ENCODE data around the gene ZNF396.

ZNF396 gene

DNA sequence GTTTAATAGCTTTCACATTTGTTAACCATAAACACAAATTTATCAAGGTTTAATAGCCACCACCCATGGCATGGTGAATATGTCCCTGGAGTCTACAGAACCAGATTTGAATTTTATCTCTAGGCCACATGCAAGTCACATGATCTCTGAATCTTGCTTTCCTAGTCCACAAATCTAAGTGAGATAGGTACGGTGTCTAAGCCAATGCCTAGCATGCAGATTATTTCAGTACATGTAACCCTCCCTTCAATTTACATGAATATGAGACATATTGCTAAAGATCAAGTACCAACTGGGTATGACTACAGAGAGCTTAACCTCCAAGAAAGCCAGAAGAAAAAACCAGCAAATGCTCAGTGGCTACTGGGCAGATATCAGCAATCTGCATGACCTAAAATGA lies 42.9 kb downstream of the ZNF396 start:
- no peak for DNase-seq

DNA sequence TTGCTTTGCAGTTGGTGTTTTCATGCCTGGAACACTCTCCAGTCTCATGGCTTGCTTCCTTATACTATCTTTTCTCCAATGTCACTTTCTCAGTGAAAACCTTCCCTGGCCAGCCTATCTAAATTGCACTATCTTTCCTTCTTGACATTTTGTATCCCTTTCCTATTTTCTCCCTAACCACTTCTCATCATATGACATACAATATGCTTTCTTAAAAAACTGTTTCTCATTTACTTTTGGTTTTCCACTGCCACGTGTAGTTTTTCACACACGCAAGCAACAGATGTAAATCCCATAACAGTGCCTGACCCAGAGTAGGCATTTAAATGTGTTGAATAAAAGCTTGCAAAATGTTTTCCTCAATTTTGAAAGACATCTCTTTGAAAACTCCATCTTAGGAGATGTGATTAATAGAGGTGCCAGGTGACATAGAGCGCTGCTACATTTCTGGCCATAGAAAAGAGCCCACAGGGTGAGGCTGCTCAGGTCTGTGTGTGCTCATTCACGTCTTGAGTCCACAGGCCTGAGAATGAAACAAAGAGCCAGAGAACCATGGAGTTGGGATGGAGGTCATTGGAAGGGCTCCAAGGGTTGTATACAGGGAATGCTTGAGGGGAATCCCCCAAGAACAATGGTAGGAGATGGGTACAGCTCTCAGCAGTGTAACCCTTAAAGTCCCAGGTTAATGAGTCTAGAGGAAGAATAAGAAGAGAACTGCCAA lies 45.6 kb downstream of the ZNF396 start:
- DNase-seq: no peak

DNA sequence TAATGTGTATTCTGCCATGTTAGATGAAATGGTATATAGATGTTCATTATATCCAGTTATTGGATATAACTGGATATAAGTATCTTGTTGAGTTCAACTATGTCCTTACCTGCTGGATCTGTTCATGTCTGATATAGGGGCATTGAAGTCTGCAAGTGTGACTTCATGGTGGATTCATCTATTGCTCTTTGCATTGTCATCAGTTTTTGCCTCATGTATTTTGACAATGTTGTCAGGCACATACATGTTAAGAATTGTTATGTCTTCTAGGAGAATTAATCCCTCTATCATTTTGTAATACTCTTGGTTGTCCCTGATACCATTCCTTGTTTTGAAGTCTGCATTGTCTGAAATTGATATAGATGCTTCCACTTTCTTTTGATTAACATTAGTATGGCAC lies 48.3 kb downstream of the ZNF396 start:
- no peak for DNase-seq

DNA sequence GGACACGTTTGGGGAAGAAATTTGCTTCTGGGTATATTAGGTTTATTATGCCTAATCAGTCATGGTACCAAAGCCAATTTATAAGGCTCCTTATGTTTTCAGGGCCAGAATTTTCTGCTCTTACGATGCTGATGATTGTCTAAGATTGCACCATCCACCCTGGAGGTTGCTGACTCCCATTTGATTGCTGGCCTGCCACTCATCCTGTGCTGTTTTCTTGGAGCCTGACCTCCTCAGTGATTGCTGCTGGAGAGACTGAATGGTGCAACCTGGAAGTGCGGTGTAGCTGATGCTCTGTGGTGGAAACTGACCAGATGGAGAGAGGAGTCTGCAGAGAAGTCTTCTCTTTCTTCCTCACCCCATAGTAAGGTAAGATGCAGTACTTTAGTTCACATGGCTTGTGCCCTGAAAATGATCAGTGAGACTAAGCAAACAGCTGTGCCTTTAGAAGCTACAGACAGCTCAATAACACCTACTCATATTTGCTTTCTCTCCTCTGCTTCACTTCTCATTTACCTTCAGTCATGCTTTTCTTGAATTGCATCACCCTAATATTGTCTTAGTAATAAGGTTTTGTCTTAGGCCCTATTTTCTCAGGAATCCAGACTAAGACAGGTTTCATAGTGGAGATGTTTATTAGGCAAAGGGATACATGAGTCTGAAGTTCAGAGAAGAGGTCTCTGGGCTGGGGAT lies 50.3 kb downstream of the ZNF396 start:
- DNase-seq: no peak

DNA sequence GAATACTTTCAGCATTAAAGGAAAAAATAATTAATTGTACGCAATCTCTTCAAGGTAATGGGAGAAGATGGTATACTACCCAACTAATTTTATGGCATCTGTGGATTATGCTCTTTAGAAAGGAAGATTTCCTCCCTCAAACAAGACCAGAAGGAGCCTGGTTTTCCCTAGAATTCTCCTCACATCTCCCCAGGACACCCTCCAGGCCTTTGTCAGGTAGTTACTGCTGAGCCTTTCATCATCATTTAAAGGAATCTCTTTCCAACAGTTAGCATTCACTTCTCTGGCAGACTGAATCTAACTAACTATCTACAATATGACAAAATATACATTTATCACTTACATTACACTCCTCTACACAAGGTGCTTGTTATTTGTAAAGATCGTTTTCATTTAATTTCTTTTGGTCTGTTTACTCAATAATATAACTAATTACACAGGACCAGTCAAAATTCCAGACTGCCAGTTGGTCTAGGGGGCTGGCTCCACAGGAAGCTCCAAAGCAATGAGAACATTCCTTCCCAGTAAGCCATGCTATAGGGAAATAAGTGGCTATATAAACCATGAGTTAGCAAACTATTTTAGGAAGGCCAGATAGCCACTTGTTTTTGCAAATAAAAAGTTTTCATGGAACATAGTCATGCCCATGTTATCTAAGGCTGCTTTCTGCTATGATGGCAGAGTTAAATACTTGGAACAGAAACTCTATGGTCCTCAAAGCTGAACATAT lies 52.0 kb downstream of the ZNF396 start:
- DNase-seq: no peak

DNA sequence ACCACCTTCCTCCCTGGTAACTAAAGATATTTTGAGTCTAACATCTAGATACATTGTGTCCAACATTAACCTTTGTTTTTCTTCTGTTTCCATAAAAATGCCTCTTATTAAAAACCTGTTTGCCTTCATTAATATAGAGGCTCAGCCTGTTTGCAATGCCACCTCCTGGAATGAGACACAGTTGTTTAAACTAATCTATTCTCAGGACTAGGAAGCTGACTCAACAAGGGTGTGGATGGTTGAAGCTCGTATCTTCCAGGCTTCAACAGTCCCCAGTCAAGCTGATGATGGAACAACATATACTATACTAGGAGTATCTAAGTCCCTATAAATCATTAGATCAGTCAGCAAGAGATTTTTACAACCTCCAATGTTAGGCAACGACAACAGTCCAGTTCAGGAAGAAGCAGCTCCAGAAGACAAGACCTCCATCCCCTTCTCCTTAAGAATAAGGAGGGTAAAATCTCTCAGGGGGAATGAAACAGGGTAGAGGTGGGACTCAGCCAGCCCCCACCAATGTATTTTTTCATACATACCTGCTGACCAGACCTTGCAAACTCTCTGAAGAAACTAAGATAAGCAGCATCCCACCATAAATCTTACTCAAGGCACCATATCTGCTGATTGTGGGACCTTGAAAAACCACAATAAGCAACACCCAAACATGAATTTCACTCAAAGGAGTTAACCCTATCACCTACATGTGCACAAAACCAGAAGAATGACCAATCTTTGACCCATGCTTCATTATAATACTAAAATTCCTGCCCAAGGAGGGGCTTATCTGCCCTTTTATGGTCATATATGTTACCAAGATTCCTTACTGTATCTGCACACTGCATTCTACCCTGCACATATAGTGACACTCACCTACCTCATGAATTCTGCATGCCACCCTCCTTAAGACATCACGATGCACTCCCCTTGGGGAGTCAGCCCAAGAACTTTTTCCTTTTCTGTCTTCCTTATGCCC lies 54.4 kb downstream of the ZNF396 start:
- no peak for DNase-seq

Data from inflammatory macrophage treated with lipopolysaccharide for 4 hours (primary cell).